ENCODE data around the gene GFRA3.
"Not testable (repeated sequence)": the region's sequence is repeated elsewhere in the genome, so short reads cannot be mapped to it uniquely, and the experiment has no call there.

GFRA3 gene, protein sequence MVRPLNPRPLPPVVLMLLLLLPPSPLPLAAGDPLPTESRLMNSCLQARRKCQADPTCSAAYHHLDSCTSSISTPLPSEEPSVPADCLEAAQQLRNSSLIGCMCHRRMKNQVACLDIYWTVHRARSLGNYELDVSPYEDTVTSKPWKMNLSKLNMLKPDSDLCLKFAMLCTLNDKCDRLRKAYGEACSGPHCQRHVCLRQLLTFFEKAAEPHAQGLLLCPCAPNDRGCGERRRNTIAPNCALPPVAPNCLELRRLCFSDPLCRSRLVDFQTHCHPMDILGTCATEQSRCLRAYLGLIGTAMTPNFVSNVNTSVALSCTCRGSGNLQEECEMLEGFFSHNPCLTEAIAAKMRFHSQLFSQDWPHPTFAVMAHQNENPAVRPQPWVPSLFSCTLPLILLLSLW

GRCh38 chr5:138274189-138274853, at the start of gene GFRA3:
GFRA3 (minus strand) TSS chr5:138274621; CDS start chr5:138274424, 197 bp downstream.
- no peak for DNase-seq (ENCODE audit: low read depth in 2 of 2, low spot score in 1 of 2)

- not testable (repeated sequence) for DNase-seq (ENCODE audit: low read depth in 2 of 2, low spot score in 1 of 2)
These were observed 43.8 kb upstream of the GFRA3 start for GRCh38 chr5:138318211-138318610.

GRCh38 chr5:138316355-138316754, 41.9 kb upstream of the GFRA3 start:
- DNase-seq (ENCODE audit: low read depth in 2 of 2, low spot score in 1 of 2) = no peak

- DNase-seq (ENCODE audit: low read depth in 2 of 2, low spot score in 1 of 2) = no peak
These were observed 41.4 kb upstream of the GFRA3 start for GRCh38 chr5:138315751-138316278.

- DNase-seq (ENCODE audit: low read depth in 2 of 2, low spot score in 1 of 2) = no peak
These were observed 31.4 kb upstream of the GFRA3 start for GRCh38 chr5:138305797-138306196.

DNA sequence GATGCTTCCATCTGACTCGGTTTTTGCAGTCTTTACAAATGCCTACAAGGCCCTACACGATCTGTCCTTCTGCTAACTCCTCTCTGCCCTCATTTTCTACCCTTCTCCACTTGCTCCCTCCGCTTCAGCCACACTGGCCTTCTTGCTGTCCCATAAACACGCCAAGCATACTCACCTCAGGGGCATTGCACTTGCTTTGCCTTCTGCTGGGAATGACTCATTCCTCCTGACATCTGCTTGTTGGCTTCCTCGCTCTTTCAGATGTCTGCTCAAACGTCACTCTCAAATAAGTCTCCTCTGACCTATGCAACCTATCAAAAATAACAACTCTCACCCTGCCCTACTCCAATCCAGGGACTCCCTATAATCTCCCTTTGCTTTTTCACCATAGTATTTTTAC, 29.0 kb upstream of the GFRA3 start:
- no peak for DNase-seq (ENCODE audit: low read depth in 2 of 2, low spot score in 1 of 2)

GRCh38 chr5:138289296-138289695, 14.9 kb upstream of the GFRA3 start:
- DNase-seq (ENCODE audit: low read depth in 2 of 2, low spot score in 1 of 2) = no peak

DNA sequence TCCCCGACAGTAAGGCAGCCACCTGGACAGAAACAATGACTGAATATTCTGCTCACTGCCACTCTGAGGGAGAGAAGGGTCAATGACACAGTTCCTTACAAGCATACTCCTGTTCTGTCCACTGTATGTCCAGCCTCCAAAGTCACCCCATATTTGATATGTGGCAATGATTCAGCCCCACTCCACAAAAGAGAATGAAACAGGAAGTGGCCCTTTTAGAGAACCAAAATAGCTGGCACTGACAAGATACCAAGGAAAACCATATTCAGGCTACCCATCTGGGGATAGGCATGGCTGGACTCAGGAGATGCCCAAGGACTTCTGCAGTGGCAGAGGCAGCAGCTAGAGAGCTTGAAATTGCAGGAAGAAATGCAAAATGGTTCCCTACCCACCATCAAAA, 12.8 kb upstream of the GFRA3 start:
- no peak for DNase-seq (ENCODE audit: low read depth in 2 of 2, low spot score in 1 of 2)

GRCh38 chr5:138282920-138283742, 8.7 kb upstream of the GFRA3 start:
- DNase-seq (ENCODE audit: low read depth in 2 of 2, low spot score in 1 of 2) = no peak

DNA sequence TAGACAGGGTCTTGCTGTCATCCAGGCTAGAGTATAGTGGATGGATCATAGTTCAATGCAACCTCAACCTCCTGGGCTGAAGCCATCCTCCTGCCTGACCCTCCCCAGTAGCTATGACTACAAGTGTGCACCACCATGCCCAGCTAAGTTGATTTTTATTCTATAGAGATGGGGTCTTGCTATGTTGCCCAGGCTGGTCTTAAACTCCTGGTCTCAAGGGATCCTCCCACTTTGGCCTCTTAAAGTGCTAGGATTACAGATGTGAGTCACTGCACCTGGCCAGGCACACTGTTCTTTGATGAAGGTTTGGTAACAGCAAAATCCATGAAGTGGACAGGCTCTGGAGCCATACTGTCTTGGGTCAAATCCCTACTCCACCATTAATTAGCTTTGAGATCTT, 6.5 kb upstream of the GFRA3 start:
- DNase-seq (ENCODE audit: low read depth in 2 of 2, low spot score in 1 of 2) = no peak

- DNase-seq (ENCODE audit: low read depth in 2 of 2, low spot score in 1 of 2) = no peak
These were observed 2.1 kb upstream of the GFRA3 start for GRCh38 chr5:138276402-138277054.

DNA sequence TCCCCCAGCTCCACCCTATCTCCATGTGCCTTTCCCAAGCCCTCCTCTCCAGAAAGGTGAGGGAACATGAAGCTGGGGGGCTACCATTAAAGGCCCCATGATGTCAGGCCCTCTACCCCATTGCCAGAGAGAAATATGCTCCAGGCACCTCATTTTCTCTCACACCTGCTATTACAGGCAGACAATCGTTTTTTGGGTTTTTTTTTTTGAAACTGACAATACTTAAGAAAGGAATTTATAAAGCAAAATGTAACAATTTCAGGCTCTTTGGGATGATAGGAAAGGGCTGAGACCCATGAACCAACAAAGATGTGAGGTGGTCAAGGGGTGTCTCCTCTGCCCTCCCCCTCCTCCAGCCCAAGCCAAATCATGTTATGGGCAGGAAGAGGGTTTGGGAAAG, 1.5 kb upstream of the GFRA3 start:
- DNase-seq (ENCODE audit: low read depth in 2 of 2, low spot score in 1 of 2) = no peak

GRCh38 chr5:138275379-138275782, 960 bp upstream of the GFRA3 start:
- no peak for DNase-seq (ENCODE audit: low read depth in 2 of 2, low spot score in 1 of 2)

DNA sequence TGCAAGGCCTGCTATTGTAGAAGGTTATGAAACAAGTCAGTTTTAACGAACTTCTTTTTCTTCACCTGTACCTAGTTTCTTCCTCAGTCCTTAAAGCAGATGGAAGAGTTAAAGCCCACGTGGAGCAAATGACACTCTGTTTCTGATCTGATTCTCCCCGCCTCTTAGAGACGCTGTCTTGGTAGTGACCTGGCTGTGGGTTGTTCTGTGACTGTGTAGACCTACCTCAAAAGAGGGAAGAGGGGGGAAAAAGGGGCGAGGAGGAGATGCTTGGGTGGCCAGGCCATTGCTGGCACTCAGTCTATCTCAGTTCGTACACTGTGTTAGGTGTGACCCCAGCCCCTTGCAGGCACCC, 610 bp downstream of the GFRA3 start:
- no peak for DNase-seq (ENCODE audit: low read depth in 2 of 2, low spot score in 1 of 2)

- no peak for DNase-seq (ENCODE audit: low read depth in 2 of 2, low spot score in 1 of 2)
These were observed 1.7 kb downstream of the GFRA3 start for GRCh38 chr5:138272681-138273080.

- DNase-seq (ENCODE audit: low read depth in 2 of 2, low spot score in 1 of 2) = no peak
These were observed 3.1 kb downstream of the GFRA3 start for GRCh38 chr5:138271281-138271680.

- no peak for DNase-seq (ENCODE audit: low read depth in 2 of 2, low spot score in 1 of 2)
These were observed 10.2 kb downstream of the GFRA3 start for GRCh38 chr5:138264183-138264582.

- no peak for DNase-seq (ENCODE audit: low read depth in 2 of 2, low spot score in 1 of 2)
These were observed 10.8 kb downstream of the GFRA3 start for GRCh38 chr5:138263581-138263980.

- DNase-seq (ENCODE audit: low read depth in 2 of 2, low spot score in 1 of 2) = no peak
These were observed 15.6 kb downstream of the GFRA3 start for GRCh38 chr5:138258704-138259292.

DNA sequence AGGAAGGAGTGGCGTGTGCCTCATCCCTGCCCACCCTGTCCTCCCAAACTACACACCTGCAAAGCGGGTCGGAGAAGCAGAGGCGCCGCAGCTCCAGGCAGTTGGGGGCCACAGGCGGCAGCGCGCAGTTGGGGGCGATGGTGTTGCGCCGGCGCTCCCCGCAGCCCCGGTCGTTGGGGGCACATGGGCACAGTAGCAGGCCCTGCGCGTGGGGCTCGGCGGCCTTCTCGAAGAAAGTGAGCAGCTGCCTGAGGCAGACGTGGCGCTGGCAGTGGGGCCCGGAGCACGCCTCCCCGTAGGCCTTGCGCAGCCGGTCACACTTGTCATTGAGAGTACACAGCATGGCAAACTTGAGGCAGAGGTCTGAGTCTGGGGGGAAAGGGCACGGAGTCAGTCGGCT, 16.8 kb downstream of the GFRA3 start:
- DNase-seq (ENCODE audit: low read depth in 2 of 2, low spot score in 1 of 2) = no peak

DNA sequence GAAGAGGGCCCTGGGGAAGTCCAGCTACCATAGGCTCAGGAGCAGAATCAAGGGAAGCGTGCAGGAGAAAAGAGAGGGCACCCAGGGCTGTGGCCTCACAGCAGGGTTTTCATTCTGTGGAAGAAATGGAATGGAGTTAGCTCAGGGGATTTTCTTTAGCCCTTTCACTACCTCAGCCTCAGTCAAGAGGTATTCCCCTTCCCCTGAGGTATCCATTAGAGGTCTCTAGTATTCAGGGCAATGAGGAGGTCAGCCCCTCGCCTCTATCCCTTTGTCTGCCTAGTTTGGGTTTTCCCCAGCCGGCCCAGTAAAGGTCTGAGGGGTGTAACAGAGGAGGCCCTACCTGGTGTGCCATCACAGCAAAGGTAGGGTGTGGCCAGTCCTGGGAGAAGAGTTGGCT, 21.5 kb downstream of the GFRA3 start:
- no peak for DNase-seq (ENCODE audit: low read depth in 2 of 2, low spot score in 1 of 2)
